Naive thymus-derived CD8-positive, alpha-beta T cell (primary cell): ENCODE results near the gene STK32C. TPM values are rescaled to one million over a fixed set of nuclear protein-coding genes. Genes with fewer than 3 reads are reported as not detected.

Source experiments
- ATAC-seq, 2 donors: fragments of 150-1000 bp; cut with Tn5 transposase in 1 of 2; sonication (Bioruptor Pico), chemical (Tn5 transposase) in 1 of 2; 1 replicate in 1 of 2; 2 replicates in 1 of 2; pipeline ENCODE4 v1.10.0; 2021; ENCODE audit warnings: mild to moderate bottlenecking in 2 of 2, moderate library complexity in 2 of 2
- POLR2A ChIA-PET: fragments of 350-600 bp; sonication (Branson Sonifier 250); formaldehyde crosslinking; loops from one replicate; lab custom pipeline; 2021; ENCODE audit warnings: antibody characterized with exemption; lab: Charles Lee
- DNase-seq, 10 donors: peaks; one replicate each; pipeline versions ENCODE4 v3.0.0 to v3.0.0-alpha.2; 2020 to 2022
- H3K27ac Mint-ChIP-seq, 10 donors: one replicate each; pipeline ENCODE4 v1.8.0; 2020 to 2022; ENCODE audit warnings: mild to moderate bottlenecking in 10 of 10, mixed read lengths in 10 of 10, moderate library complexity in 4 of 10, inconsistent platforms in 1 of 10
- H3K27me3 Mint-ChIP-seq, 5 donors: one replicate each; pipeline ENCODE4 v1.8.0; 2021 to 2022; ENCODE audit warnings: mixed read lengths in 5 of 5
- H3K36me3 Mint-ChIP-seq, 3 donors: one replicate each; pipeline ENCODE4 v1.8.0; 2020 to 2022; ENCODE audit warnings: mixed read lengths in 3 of 3, mild to moderate bottlenecking in 2 of 3, inconsistent platforms in 1 of 3
- H3K4me1 Mint-ChIP-seq, 4 donors: one replicate each; pipeline ENCODE4 v1.8.0; 2021 to 2022; ENCODE audit warnings: mixed read lengths in 4 of 4
- H3K4me3 Mint-ChIP-seq, 10 donors: one replicate each; pipeline ENCODE4 v1.8.0; 2020 to 2022; ENCODE audit warnings: mild to moderate bottlenecking in 10 of 10, mixed read lengths in 10 of 10, moderate library complexity in 6 of 10, inconsistent platforms in 1 of 10
- H3K9me3 Mint-ChIP-seq, 9 donors: one replicate each; pipeline ENCODE4 v1.8.0; 2020 to 2022; ENCODE audit warnings: mixed read lengths in 9 of 9, mild to moderate bottlenecking in 3 of 9, inconsistent platforms in 1 of 9, moderate library complexity in 1 of 9
- polyA plus RNA-seq, 3 donors: library from polyadenylated mRNA; unstranded; fragments of 300-500 nt; fragmentation: Illumina TruSeq; gene quantifications; one replicate each; pipeline ENCODE4 v1.2.3, GENCODE V29; 2021
- total RNA-seq, 8 experiments: library from RNA in 2 of 8; stranded (reverse) in 2 of 8; gene quantifications; one replicate each; pipeline ENCODE4 v1.2.3 and lab custom pipeline; 2021 to 2026

Gene STK32C
- total and polyA plus RNA-seq, 5 experiments from 2014 or later: 5.5 to 11.2 (median 6.6) TPM

DNA sequence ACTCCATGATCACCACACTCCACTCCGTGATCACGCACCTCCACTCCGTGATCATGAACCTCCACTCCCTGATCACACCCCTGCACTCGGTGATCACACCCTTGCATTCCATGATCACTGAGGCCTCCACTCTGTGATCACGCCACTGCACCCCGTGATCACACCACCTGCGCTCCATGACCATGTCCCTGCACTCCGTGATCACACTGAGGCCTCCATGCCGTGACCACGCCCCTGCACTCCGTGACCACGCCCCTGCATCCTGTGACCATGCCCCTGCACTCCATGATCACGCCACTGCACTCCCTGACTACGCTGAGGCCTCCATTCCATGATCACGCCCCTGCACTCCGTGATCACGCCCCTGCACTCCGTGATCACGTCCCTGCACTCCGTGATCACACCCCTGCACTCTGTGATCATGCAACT is 27.1 kb downstream of the STK32C start:
- no peak overlapping the region for H3K4me3 Mint-ChIP-seq
- no peaks in the 10 kb centered on the region for H3K36me3 Mint-ChIP-seq
- H3K27ac Mint-ChIP-seq: peak overlapping the region in 3 of 10 donors; percentile 54 to 89 (median 74)
- H3K27me3 Mint-ChIP-seq: no peaks in the 10 kb centered on the region
- ATAC-seq (no peak), DNase-seq (peak in 1 of 10 donors; percentile 45)
- no peaks in the 10 kb centered on the region for H3K9me3 Mint-ChIP-seq
- POLR2A ChIA-PET: no interaction called here
- H3K4me1 Mint-ChIP-seq: peaks cover 0 to 22% (median 13%) of the 10 kb centered on the region in 4 donors

DNA sequence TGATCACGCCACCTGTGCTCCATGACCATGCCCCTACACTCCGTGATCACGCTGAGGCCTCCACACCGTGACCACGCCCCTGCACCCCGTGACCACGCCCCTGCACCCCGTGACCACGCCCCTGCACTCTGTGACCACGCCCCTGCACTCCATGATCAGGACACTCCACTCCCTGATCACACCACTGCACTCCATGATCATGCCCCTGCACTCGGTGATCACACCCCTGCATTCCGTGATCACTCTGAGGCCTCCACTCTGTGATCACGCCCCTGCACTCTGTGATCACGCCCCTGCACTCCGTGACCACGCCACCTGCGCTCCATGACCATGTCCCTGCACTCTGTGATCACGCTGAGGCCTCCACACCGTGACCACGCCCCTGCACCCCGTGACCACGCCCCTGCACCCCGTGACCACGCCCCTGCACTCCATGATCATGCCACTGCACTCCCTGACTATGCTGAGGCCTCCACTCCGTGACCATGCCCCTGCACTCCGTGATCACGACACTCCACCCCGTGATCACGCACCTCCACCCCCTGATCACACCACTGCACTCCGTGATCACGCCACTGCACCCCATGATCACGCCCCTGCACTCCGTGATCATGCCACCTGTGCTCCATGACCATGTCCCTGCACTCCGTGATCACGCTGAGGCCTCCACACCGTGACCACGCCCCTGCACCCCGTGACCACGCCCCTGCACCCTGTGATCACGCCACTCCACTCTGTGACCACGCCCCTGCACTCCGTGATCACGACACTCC is 27.7 kb downstream of the STK32C start:
- Mint-ChIP-seq H3K9me3 (no peaks in the 10 kb centered on the region), H3K27ac (peak overlapping the region in 2 of 10 donors; percentile 81 to 89), H3K4me3 (no peak overlapping the region), H3K27me3 (no peaks in the 10 kb centered on the region), H3K36me3 (no peaks in the 10 kb centered on the region), H3K4me1 (peaks cover 0 to 22% (median 12%) of the 10 kb centered on the region in 4 donors)
- no peak for ATAC-seq
- POLR2A ChIA-PET: no interaction called here
- DNase-seq: peak in 1 of 10 donors; percentile 48

DNA sequence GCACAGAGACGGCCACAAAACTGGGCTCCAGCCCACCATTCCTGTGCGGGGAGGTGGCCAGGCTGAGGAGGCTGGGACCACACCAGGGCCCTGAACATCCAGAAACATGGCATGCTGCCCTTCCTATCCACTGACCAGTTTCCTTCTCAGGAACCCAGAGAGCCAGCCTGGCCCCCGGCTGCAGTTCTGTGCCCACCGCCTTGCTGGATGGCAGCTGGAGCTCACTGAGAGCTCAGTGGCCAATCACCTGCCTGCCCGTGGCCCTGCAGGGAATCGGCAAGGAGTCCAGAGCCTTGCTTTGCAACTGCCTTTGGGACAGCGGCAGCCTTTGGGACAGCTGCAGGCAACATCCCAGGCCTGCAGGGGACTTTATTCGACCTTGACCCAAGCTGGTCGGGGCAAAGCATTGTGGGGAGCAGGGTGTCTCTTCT is 30.4 kb downstream of the STK32C start:
- H3K36me3 Mint-ChIP-seq: peaks cover 0 to 1% (median 0%) of the 10 kb centered on the region in 3 donors

DNA sequence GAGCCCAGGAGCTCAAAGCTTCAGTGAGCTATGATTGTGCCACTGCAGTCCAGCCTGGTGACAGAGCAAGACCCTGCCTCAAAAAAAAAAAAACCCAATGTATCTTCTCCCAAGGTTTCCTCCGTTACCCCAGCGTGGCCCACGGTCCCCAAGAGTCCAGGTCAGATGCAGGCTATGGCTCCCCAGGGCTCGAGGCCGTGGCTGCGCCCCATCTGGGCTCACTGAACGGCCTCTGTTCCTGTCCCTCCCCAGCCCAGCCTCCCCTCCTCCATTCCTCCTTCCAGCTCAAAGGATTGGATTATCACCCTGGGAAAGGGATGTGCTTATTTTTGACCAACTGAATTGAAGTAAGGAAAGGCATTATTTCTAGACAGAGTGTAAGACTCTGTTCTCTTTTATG is 31.0 kb downstream of the STK32C start:
- H3K9me3 Mint-ChIP-seq: no peaks in the 10 kb centered on the region
- ATAC-seq (no peak), DNase-seq (peak in 1 of 10 donors; percentile 28)
- POLR2A ChIA-PET: no interaction called here
- H3K27me3 Mint-ChIP-seq: peaks cover 0 to 2% (median 0%) of the 10 kb centered on the region in 5 donors
- H3K4me3 Mint-ChIP-seq: no peak overlapping the region
- H3K36me3 Mint-ChIP-seq: peaks cover 0 to 1% (median 0%) of the 10 kb centered on the region in 3 donors
- peaks cover 0 to 23% (median 15%) of the 10 kb centered on the region in 4 donors for H3K4me1 Mint-ChIP-seq
- no peak overlapping the region for H3K27ac Mint-ChIP-seq

More for the DNA sequence above, 30.4 kb downstream of the STK32C start:
- H3K27me3 Mint-ChIP-seq: peaks cover 0 to 2% (median 0%) of the 10 kb centered on the region in 5 donors
- no peak overlapping the region for H3K27ac Mint-ChIP-seq
- DNase-seq: peak in 1 of 10 donors; percentile 16
- H3K4me3 Mint-ChIP-seq: no peak overlapping the region
- no peaks in the 10 kb centered on the region for H3K9me3 Mint-ChIP-seq
- H3K4me1 Mint-ChIP-seq: peaks cover 0 to 23% (median 15%) of the 10 kb centered on the region in 4 donors
- POLR2A ChIA-PET: no interaction called here
- ATAC-seq: no peak

DNA sequence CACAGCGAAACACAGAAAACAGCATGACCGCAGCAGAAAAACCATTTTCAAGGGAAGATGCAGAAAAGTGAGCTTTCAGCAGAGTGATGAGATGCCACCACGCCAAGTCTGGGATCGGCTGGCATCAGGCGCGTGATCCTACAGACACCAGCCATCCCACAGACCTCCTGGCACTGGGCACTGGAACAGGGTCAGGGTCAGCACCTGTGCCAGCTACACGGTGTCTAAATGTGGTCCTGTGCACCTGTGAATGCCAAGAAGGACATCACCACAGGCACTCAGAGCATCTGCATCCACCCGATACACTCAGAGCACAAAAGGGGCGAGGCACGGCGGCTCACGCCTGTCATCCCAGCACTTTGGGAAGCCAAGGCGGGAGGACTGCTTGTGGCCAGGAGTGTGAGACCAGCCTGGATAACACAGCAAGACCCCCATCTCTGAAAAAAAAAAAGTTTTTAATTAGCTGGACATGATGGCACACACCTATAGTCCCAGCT is 31.5 kb downstream of the STK32C start:
- POLR2A ChIA-PET: no interaction called here
- Mint-ChIP-seq H3K36me3 (peaks cover 0 to 1% (median 0%) of the 10 kb centered on the region in 3 donors), H3K27me3 (peaks cover 0 to 2% (median 0%) of the 10 kb centered on the region in 5 donors)

DNA sequence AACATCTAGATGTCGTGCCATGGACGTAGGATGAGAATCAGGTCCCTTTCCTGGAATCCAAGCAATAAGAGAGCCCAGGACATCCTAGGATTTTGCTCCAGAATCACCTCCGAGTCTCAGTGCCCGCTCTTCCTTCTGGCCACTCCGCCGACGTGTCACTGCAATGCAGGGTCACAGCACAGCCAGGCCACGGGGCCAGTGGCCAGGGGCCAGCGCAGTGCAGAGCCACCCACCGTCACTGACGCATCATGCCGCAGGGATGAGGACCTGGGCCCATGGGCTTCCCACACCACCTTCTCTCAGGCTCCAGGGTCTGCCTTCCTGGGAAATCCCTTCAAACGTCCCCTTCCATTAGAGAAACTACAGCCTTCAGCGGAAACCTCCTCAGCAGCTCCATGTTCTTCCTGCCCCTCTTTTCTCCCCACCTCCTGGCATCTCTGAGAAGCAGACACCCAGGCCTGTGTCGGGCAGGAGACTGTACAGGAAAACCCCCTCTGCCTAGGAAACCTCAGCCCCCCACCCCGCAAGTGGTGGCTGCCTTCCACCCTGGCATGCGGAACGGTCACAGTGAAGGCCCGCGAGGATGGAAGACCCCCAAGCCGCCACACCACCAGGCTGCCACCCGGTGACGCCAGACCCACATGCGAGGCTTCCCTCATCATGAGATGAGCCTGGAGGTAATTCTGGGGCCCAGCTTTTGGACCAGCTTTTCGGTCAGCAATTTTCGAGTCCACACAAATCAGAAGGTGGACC is 32.1 kb downstream of the STK32C start:
- no peak overlapping the region for H3K27ac Mint-ChIP-seq
- POLR2A ChIA-PET: no interaction called here

More for the DNA sequence above, 31.5 kb downstream of the STK32C start:
- no peak for ATAC-seq
- peak in 1 of 10 donors; percentile 45 for DNase-seq
- peaks cover 0 to 23% (median 15%) of the 10 kb centered on the region in 4 donors for H3K4me1 Mint-ChIP-seq
- H3K9me3 Mint-ChIP-seq: no peaks in the 10 kb centered on the region
- no peak overlapping the region for H3K4me3 Mint-ChIP-seq
- no peak overlapping the region for H3K27ac Mint-ChIP-seq

DNA sequence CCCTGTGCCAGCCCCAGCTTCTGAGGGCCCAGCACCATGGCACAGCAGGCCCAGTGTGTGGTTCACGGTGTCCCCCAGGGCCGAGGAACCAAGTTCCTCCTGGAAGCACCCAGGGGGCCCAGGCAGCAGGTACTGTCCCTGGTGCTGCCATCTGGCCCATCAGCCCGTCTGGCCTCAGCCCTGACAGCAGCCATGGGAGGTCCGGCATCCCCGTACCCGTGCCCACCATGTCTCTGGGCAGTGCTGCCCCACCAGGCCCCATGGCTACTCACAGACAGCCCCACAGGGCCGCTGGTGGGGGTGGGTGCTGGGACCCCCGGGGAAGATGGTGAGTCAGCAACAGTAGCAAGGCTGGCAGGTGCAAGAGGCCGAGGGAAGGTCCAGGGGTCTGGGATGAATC is 32.8 kb downstream of the STK32C start:
- no peak for ATAC-seq
- Mint-ChIP-seq H3K4me1 (peaks cover 0 to 18% (median 7%) of the 10 kb centered on the region in 4 donors), H3K27me3 (peaks cover 0 to 2% (median 0%) of the 10 kb centered on the region in 5 donors), H3K4me3 (no peak overlapping the region), H3K36me3 (peaks cover 0 to 1% (median 0%) of the 10 kb centered on the region in 3 donors), H3K9me3 (no peaks in the 10 kb centered on the region), H3K27ac (no peak overlapping the region)
- POLR2A ChIA-PET: no interaction called here
- peak in 1 of 10 donors; percentile 30 for DNase-seq

More for the DNA sequence above, 32.1 kb downstream of the STK32C start:
- Mint-ChIP-seq H3K27me3 (peaks cover 0 to 2% (median 0%) of the 10 kb centered on the region in 5 donors), H3K36me3 (peaks cover 0 to 1% (median 0%) of the 10 kb centered on the region in 3 donors), H3K4me1 (peaks cover 0 to 19% (median 10%) of the 10 kb centered on the region in 4 donors), H3K4me3 (no peak overlapping the region), H3K9me3 (no peaks in the 10 kb centered on the region)
- ATAC-seq (no peak), DNase-seq (peak in 1 of 10 donors; percentile 23)

DNA sequence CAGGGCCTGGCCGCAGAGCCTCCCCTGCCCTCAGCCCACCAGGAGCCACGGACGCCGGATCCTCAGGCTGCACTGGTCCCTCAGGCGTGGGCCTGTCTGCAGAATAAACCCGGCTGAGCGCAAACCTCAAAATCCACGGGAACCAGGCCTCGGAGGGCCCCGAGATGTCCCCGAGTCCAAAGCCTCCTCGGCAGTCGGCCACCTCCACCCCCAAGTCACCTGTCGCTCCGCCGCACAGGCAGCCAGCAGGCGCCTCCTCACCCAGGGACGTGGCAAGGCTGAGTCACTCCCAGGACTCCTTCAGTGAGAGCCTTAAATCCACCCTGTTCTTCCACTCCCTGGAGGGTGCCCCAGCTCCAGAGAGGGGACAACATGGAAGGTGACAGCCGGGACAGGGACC is 33.2 kb downstream of the STK32C start:
- peak in 1 of 10 donors; percentile 46 for DNase-seq
- Mint-ChIP-seq H3K27ac (no peak overlapping the region), H3K9me3 (no peaks in the 10 kb centered on the region), H3K27me3 (peaks cover 0 to 2% (median 0%) of the 10 kb centered on the region in 5 donors), H3K36me3 (peaks cover 0 to 1% (median 0%) of the 10 kb centered on the region in 3 donors), H3K4me1 (peaks cover 0 to 16% (median 5%) of the 10 kb centered on the region in 4 donors), H3K4me3 (no peak overlapping the region)
- ATAC-seq: no peak
- POLR2A ChIA-PET: no interaction called here

DNA sequence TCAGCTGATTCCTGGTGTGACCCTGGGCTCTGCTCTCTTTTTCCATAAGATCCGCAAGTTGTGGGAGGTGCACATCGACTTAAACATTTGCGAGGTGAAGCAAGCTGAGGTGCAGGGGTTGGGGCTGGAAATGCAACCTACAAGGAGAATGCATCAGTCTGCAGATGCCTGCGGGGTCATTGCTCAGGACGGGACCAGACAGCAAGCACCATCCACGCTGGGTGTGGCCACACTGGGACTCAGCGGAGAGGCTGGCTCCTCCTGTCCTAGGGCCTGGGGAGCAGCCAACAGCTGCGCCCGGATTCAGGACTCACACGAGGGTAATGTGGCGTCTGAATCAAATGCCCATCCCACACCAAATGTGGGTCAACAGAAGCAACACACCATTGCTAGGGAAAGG is 33.8 kb downstream of the STK32C start:
- POLR2A ChIA-PET: no interaction called here
- Mint-ChIP-seq H3K9me3 (no peaks in the 10 kb centered on the region), H3K27me3 (peaks cover 0 to 2% (median 0%) of the 10 kb centered on the region in 5 donors), H3K27ac (no peak overlapping the region), H3K36me3 (peaks cover 0 to 1% (median 0%) of the 10 kb centered on the region in 3 donors), H3K4me3 (no peak overlapping the region), H3K4me1 (peaks cover 0 to 16% (median 2%) of the 10 kb centered on the region in 4 donors)
- no peak for ATAC-seq
- DNase-seq: peak in 1 of 10 donors; percentile 19

DNA sequence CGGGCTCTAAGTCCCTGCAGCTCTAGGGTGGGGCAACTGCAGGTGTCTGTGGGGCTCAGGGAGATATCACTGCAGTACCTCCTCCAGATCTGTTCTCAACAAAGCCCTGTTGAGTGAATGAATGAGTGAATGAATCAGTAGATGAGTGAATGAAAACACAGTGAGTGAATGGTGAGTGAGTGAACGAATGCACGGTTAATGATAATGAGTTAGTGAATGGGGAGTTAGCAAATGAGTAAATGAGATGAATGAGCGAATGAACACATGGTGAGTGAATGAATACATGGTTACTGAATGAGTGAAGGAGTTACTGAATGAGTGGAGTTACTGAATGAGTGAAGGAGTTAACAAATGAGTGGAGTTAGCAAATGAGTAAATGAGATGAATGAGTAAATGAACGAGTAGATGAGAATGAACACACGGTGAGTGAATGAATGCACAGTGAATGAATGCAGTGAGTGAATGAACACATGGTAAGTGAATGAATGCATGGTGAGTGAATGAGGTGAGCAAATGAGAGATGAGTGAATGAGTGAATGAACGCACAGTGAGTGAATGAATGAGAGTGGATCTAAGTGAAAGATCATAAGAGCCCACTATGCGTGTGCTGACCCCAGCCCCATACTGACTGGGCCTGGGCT is 34.3 kb downstream of the STK32C start:
- peaks cover 0 to 2% (median 0%) of the 10 kb centered on the region in 5 donors for H3K27me3 Mint-ChIP-seq
- H3K27ac Mint-ChIP-seq: no peak overlapping the region
- ATAC-seq: no peak
- peaks cover 0 to 1% (median 0%) of the 10 kb centered on the region in 3 donors for H3K36me3 Mint-ChIP-seq
- peaks cover 0 to 16% (median 3%) of the 10 kb centered on the region in 4 donors for H3K4me1 Mint-ChIP-seq
- H3K4me3 Mint-ChIP-seq: no peak overlapping the region
- DNase-seq: no peak
- no peaks in the 10 kb centered on the region for H3K9me3 Mint-ChIP-seq
- POLR2A ChIA-PET: no interaction called here

DNA sequence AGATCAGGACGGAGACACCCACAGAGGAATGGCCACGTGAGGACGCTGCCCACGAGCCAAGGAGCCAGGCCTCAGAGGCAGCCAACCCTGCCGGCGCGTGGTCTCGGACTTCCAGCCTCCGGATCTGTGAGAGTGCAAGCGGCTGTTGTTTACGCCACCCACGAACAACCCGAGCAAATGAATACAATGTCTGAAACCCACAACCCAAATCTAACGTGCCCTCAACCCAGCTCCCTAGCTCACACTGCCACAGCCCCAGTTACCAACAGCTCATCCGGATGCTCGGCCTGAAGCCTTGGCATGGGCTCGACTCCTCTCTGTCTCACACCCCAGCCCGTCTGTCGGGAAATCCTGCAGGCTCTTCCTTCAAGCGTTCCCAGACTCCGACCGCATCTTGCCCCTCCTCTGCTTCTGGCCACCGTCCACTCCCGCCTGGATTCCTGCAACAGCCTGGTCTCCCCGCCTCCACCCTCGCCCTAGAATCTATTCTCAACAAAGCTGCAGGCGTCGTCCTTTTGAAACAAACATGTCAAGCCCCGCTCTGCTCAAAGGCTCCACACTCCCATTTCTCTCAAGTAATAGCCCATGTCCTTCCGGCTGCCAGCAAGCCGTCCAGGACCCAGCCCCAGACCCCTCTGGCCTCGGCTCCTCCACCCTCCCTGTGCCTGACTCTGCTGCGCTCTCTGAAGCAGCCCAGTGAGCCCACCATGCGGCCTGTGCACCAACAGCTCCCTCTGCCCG is 35.3 kb downstream of the STK32C start:
- H3K27ac Mint-ChIP-seq: peak overlapping the region in 2 of 10 donors; percentile 5 to 72

More for the DNA sequence above, 35.3 kb downstream of the STK32C start:
- DNase-seq (peak in 1 of 10 donors; percentile 27), ATAC-seq (no peak)
- H3K4me3 Mint-ChIP-seq: no peak overlapping the region
- H3K9me3 Mint-ChIP-seq: no peaks in the 10 kb centered on the region
- POLR2A ChIA-PET: no interaction called here
- H3K4me1 Mint-ChIP-seq: peaks cover 0 to 14% (median 10%) of the 10 kb centered on the region in 4 donors
- peaks cover 0 to 1% (median 0%) of the 10 kb centered on the region in 3 donors for H3K36me3 Mint-ChIP-seq
- H3K27me3 Mint-ChIP-seq: peaks cover 0 to 2% (median 0%) of the 10 kb centered on the region in 5 donors
